Muscle layer of colon (tissue), 2 donors: Measurements from ENCODE around the gene PGAP6.
"Not testable (repeated sequence)": the region's sequence is repeated elsewhere in the genome, so short reads cannot be mapped to it uniquely, and the experiment has no call there.

Experiments used
- H3K27ac ChIP-seq: one replicate; pipeline ENCODE4 v1.7.0; 2013; ENCODE audit warnings: low read depth, mild to moderate bottlenecking, low read length, moderate library complexity
- H3K27me3 ChIP-seq, 2 donors: one replicate each; pipeline ENCODE4 v1.7.0; 2013; ENCODE audit warnings: low read length in 2 of 2, mild to moderate bottlenecking in 2 of 2; ENCODE audit not compliant: insufficient read depth in 2 of 2, control insufficient read depth in 1 of 2
- H3K36me3 ChIP-seq: one replicate; pipeline ENCODE4 v1.7.0; 2013; ENCODE audit warnings: mild to moderate bottlenecking, low read length; ENCODE audit not compliant: insufficient read depth
- H3K4me1 ChIP-seq: one replicate; pipeline ENCODE4 v1.7.0; 2013; ENCODE audit warnings: mild to moderate bottlenecking, low read length; ENCODE audit not compliant: insufficient read depth
- H3K4me3 ChIP-seq, 2 donors: one replicate each; pipeline ENCODE4 v1.7.0; 2013; ENCODE audit warnings: low read length in 2 of 2, low read depth in 1 of 2, mild to moderate bottlenecking in 1 of 2, moderate library complexity in 1 of 2
- H3K9ac ChIP-seq: one replicate; pipeline ENCODE4 v1.7.0; 2013; ENCODE audit warnings: low read length
- H3K9me3 ChIP-seq: one replicate; pipeline ENCODE4 v1.7.0; 2013; ENCODE audit warnings: mild to moderate bottlenecking, low read length
- donor health status: abdominal sarcoma.
- donor health status: Adenocarcinoma of cecum.

The PGAP6 gene

GRCh38 chr16:337975-338575, 43.7 kb downstream of the PGAP6 start:
- Histone ChIP-seq H3K4me1 (no peaks in the 10 kb centered on the region), H3K9ac (no peak overlapping the region), H3K27ac (no peak overlapping the region), H3K36me3 (no peaks in the 10 kb centered on the region), H3K9me3 (no peaks in the 10 kb centered on the region), H3K27me3 (no peaks in the 10 kb centered on the region), H3K4me3 (no peak overlapping the region)

- Histone ChIP-seq H3K9me3 (no peaks in the 10 kb centered on the region), H3K36me3 (no peaks in the 10 kb centered on the region), H3K4me3 (no peak overlapping the region), H3K27me3 (no peaks in the 10 kb centered on the region), H3K4me1 (no peaks in the 10 kb centered on the region), H3K27ac (no peak overlapping the region), H3K9ac (no peak overlapping the region)
Observed at GRCh38 chr16:337437-337836, 44.3 kb downstream of the PGAP6 start.

- no peaks in the 10 kb centered on the region for H3K36me3 ChIP-seq
- H3K9me3 ChIP-seq, result no peaks in the 10 kb centered on the region
- no peak overlapping the region for H3K4me3 ChIP-seq
- no peaks in the 10 kb centered on the region for H3K4me1 ChIP-seq
- H3K9ac ChIP-seq, result no peak overlapping the region
- H3K27ac ChIP-seq, result no peak overlapping the region
- H3K27me3 ChIP-seq, result no peaks in the 10 kb centered on the region
Observed at GRCh38 chr16:336269-336668, 45.5 kb downstream of the PGAP6 start.

DNA sequence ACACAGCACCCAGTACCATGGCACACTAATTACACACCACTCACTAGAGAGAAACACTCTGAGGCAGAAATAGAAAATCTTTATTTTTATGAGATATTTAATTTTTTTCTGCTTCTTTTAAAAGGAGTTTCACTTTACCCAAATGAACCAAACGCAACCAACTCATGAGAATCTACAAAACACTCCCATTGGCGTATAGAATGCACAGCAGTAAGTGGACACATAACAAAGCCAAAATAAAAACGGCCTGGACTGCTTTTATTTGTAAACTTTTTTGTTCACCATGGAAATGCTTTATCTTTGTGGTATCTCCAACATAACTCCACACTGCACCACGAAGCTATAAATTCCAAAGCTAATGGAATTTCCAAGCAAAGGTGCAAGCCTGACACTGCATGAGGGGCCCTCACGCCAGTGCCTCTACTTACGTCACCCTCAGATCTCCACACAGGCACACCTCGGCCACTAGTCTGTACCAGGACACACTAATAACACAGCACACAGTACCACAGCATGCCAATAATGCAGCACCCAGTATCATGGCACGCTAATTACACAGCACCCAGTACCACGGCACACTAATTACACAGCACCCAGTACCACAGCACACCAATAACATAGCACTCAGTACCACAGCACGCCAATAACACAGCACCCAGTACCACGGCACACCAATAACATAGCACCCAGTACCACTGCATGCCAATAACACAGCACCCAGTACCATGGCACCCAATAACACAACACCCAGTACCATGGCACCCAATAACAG, 46.7 kb downstream of the PGAP6 start:
- not testable (repeated sequence) for H3K9ac ChIP-seq, H3K36me3 ChIP-seq, H3K4me1 ChIP-seq, H3K4me3 ChIP-seq, H3K9me3 ChIP-seq, H3K27ac ChIP-seq, H3K27me3 ChIP-seq

GRCh38 chr16:334164-334832, 47.5 kb downstream of the PGAP6 start:
- not testable (repeated sequence) for H3K9me3 ChIP-seq, H3K4me3 ChIP-seq, H3K9ac ChIP-seq, H3K36me3 ChIP-seq, H3K4me1 ChIP-seq, H3K27me3 ChIP-seq, H3K27ac ChIP-seq

GRCh38 chr16:333406-334094, 48.2 kb downstream of the PGAP6 start:
- Histone ChIP-seq H3K9me3 (no peaks in the 10 kb centered on the region), H3K27me3 (no peaks in the 10 kb centered on the region), H3K4me3 (no peak overlapping the region), H3K9ac (no peak overlapping the region), H3K4me1 (peaks cover 6% of the 10 kb centered on the region), H3K27ac (no peak overlapping the region), H3K36me3 (no peaks in the 10 kb centered on the region)

DNA sequence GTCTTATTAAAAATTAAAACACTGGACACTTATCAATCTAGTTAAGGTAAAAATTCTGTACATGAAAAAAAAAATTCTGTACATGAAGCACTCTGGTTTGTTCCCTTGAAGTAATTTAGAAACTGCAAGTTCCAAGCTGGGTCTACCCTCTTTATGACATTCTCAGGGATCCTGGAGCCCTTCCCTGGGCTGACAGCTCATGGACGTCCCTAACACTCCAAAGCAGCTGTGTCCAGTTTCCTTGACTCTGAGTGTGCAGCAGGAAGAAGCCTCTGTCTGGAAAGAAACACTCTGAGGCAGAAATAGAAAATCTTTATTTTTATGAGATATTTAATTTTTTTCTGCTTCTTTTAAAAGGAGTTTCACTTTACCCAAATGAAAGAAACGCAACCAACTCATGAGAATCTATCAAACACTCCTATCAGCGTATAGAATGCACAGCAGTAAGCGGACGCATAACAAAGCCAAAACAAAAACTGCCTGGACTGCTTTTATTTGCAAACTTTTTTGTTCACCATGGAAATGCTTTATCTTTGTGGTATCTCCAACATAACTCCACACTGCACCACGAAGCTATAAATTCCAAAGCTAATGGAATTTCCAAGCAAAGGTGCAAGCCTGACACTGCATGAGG, 50.5 kb downstream of the PGAP6 start:
- H3K36me3 ChIP-seq, H3K4me1 ChIP-seq, H3K9ac ChIP-seq, H3K27ac ChIP-seq, H3K4me3 ChIP-seq, H3K9me3 ChIP-seq, H3K27me3 ChIP-seq: not testable (repeated sequence)

- no peaks in the 10 kb centered on the region for H3K9me3 ChIP-seq
- H3K9ac ChIP-seq, result no peak overlapping the region
- no peak overlapping the region for H3K27ac ChIP-seq
- no peaks in the 10 kb centered on the region for H3K27me3 ChIP-seq
- H3K36me3 ChIP-seq, result no peaks in the 10 kb centered on the region
- H3K4me3 ChIP-seq, result no peak overlapping the region
- peaks cover 6% of the 10 kb centered on the region for H3K4me1 ChIP-seq
Observed at GRCh38 chr16:330741-331140, 51.0 kb downstream of the PGAP6 start.

DNA sequence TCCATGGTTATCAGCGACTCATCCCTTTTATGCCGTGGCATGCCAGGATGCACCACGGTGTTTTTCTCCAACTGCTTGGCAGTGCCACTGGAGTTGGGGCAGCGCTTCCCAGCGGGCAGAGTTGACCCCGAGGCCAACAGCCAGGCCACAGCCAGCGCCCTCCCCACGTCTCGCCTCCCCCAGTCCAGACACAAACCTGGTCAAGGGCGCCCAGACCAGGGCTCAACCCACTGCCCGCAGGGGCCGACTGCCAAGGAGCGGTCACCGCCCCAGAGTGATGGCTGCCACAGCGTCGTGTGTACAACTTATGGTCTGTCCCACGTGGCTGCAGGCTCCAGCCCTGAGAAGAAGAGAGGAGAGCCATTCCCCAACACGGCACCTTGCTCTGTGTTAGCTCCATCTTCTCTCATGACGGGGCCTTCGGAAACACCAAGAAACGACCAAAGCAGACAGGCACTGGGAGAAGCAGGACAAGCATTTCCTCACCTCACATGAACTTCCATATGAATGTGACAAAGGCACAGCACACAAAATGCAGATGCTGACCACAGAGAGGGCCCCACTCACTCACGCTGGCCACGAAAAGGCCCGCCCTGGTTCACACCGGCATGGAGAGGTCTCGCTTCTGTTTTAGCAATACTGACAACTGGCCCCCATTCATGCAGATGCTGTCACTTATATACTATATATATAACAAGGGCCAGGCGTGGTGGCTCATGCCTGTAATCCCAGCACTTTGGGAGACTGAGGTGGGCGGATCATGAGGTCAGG, 56.2 kb downstream of the PGAP6 start:
- H3K9ac ChIP-seq, result no peak overlapping the region
- no peaks in the 10 kb centered on the region for H3K36me3 ChIP-seq
- no peak overlapping the region for H3K27ac ChIP-seq
- peaks cover 4% of the 10 kb centered on the region for H3K4me1 ChIP-seq
- no peak overlapping the region for H3K4me3 ChIP-seq
- H3K9me3 ChIP-seq, result no peaks in the 10 kb centered on the region
- no peaks in the 10 kb centered on the region for H3K27me3 ChIP-seq

DNA sequence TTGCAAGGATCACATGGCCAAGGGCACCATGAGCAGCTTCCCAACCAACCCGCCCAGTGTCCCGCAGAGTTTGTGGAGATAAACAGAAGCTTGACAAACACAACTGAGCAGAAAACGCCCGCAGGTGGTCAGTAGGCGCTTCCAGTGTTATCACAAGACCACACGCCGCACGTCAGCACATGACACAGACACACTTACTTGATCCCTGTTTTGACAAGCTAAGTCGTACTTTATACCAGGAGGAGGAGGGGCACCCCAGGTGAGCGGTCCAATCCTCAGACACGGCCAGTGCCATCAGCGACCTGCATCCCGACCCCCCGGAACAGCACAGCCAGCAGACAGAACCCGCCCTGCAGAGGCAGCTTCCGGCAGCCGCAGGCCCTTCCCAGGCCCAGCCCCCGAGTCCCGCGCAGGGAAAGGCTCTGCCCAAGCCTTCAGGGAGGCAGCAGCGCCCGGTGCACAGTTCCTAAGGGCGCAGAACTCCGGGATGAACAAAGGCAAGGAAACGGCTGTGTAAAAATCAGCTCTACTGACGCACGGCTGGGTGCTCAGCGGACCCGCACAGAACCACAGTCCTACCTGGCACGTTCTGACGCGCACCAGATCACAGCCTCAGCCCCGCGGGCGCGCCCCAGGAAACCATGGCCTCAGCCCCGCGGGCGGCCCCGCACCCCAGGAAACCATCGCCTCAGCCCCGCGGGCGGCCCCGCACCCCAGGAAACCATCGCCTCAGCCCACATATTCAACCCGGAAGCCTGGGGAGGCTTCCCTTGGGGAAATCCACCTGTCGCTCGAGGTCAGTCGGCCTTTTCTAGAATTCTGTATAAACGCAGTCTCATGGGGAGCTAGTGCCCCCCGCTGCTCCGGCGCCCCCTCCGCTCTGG, 57.1 kb downstream of the PGAP6 start:
- Histone ChIP-seq H3K9ac (no peak overlapping the region), H3K4me1 (peaks cover 4% of the 10 kb centered on the region), H3K36me3 (no peaks in the 10 kb centered on the region), H3K9me3 (no peaks in the 10 kb centered on the region), H3K27ac (no peak overlapping the region), H3K4me3 (no peak overlapping the region), H3K27me3 (no peaks in the 10 kb centered on the region)
